ENCODE results near the gene SMCO2. TPM values are rescaled to one million over a fixed set of nuclear protein-coding genes. Genes with fewer than 3 reads are reported as not detected.

The SMCO2 gene
- total RNA-seq, 1 experiment from 2014 or later = 0.20 TPM

DNA sequence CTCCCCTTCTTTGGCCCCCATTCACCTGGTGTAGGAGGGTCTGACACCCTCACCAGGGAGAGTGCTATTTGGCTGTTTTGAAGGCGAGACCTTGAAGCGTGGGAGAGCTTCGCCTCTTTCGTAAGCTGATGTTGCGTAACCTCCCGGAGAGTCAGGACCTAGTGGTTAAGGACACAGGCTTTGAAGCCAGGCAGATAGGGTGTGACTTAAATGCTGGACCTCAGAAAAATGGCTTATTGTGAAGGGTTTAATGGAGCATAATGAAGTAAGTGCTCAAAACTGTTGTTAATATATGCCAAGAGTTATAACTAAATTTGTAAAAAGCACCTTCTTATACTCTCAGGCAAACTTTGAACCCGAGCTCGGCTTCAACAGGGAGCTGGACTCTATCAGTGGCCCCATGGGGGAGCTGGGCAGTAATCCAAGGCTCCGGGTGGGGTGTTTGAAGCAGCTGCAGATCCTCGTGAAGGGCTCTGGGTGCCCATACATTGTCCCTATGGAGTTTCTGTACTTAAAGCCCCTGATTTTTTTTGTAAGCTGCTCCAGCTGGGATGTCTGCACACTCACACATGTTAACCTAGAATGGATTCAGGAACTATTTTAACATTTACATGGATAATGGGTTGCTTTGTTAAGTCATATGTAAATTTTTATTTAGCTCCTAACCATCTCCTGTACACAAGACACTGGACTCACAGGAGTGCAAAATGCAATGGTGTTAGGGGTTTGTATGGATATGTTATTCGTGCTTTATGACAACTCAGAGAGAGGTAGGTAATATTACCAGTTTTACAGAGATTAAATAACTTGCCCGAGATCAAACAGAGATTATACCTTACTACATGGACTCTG is 103.5 kb downstream of the SMCO2 start:
- no peaks in the 10 kb centered on the region for H3K27me3 ChIP-seq (ENCODE audit: insufficient read depth, low read length)
- DNase-seq = peak; percentile 50
- no peak overlapping the region for H2BK5ac ChIP-seq (ENCODE audit: insufficient read length, low read length)
- H3K18ac ChIP-seq (ENCODE audit: insufficient read length, low read depth, low read length) = no peak overlapping the region
- H2AFZ ChIP-seq (ENCODE audit: low read length) = no peak overlapping the region
- no peak overlapping the region for H3K4me3 Mint-ChIP-seq
- no peak overlapping the region for H3T11ph ChIP-seq (ENCODE audit: low read length)
- H3K23me2 ChIP-seq (ENCODE audit: insufficient read length, low read depth, low read length, poor library complexity, severe bottlenecking) = no peaks in the 10 kb centered on the region
- no peak overlapping the region for H2BK120ac ChIP-seq (ENCODE audit: low read depth, low read length, poor library complexity, severe bottlenecking)
- H4K20me1 ChIP-seq (ENCODE audit: control insufficient read depth, insufficient read depth, insufficient read length) = no peaks in the 10 kb centered on the region
- H3K9ac ChIP-seq (ENCODE audit: extremely low read depth, insufficient read length, low read length) = no peak overlapping the region
- peaks cover 28 to 42% of the 10 kb centered on the region in 2 experiments for H3K4me1 Mint-ChIP-seq
- H3K79me2 ChIP-seq (ENCODE audit: insufficient read depth, low read length) = no peaks in the 10 kb centered on the region
- no peak overlapping the region for H3K4ac ChIP-seq (ENCODE audit: low read depth, low read length)
- H4K91ac ChIP-seq (ENCODE audit: insufficient read length, low read depth, low read length) = no peak overlapping the region
- no peaks in the 10 kb centered on the region; the same call in 1 of the 2 replicates for H3K4me1 ChIP-seq (ENCODE audit: insufficient read depth, low read length)
- no peaks in the 10 kb centered on the region for H3K36me3 Mint-ChIP-seq (ENCODE audit: insufficient read depth in 1 of 3, low read depth in 3 of 3)
- H3K23ac ChIP-seq (ENCODE audit: insufficient read length, low read depth, low read length) = no peak overlapping the region
- no peak overlapping the region for H3K56ac ChIP-seq (ENCODE audit: insufficient read length, low read depth, low read length)
- no peaks in the 10 kb centered on the region for H3K9me3 Mint-ChIP-seq
- no peak overlapping the region; the same call in 1 of the 2 replicates for H3K14ac ChIP-seq (ENCODE audit: insufficient read depth, low read length)
- TF ChIP-seq, protein P1, sequence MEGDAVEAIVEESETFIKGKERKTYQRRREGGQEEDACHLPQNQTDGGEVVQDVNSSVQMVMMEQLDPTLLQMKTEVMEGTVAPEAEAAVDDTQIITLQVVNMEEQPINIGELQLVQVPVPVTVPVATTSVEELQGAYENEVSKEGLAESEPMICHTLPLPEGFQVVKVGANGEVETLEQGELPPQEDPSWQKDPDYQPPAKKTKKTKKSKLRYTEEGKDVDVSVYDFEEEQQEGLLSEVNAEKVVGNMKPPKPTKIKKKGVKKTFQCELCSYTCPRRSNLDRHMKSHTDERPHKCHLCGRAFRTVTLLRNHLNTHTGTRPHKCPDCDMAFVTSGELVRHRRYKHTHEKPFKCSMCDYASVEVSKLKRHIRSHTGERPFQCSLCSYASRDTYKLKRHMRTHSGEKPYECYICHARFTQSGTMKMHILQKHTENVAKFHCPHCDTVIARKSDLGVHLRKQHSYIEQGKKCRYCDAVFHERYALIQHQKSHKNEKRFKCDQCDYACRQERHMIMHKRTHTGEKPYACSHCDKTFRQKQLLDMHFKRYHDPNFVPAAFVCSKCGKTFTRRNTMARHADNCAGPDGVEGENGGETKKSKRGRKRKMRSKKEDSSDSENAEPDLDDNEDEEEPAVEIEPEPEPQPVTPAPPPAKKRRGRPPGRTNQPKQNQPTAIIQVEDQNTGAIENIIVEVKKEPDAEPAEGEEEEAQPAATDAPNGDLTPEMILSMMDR (conservative IDR thresholded peaks at IDR 0.05) = no peak
- H2BK20ac ChIP-seq (ENCODE audit: low read depth, low read length, poor library complexity, severe bottlenecking) = no peak overlapping the region
- peaks cover 1% of the 10 kb centered on the region; the same call in 1 of the 2 replicates for H3K27me3 Mint-ChIP-seq (ENCODE audit: low read depth)
- no peaks in the 10 kb centered on the region for H3K9me3 ChIP-seq (ENCODE audit: control insufficient read depth, low read depth, low read length)
- no CpG with 5 or more reads among the region's 12 CpGs for WGBS (ENCODE audit: extremely low coverage, insufficient read length, low lambda C conversion rate)
- no peak overlapping the region for H4K5ac ChIP-seq (ENCODE audit: insufficient read length, low read depth, low read length)
- H2AK5ac ChIP-seq (ENCODE audit: insufficient read length, low read length) = no peak overlapping the region
- no peak overlapping the region for H3K4me2 ChIP-seq (ENCODE audit: insufficient read depth, insufficient read length, low read length)
- H2BK12ac ChIP-seq (ENCODE audit: insufficient read length, low read depth, low read length) = no peak overlapping the region
- no peak overlapping the region for H3K27ac ChIP-seq (ENCODE audit: insufficient read length, low read depth, low read length)
- no peak overlapping the region for H4K8ac ChIP-seq (replicated peaks; ENCODE audit: insufficient read length, low read depth, low read length)
- no peak overlapping the region for H2BK15ac ChIP-seq (ENCODE audit: low read depth, low read length)
- H3K27ac Mint-ChIP-seq = no peak overlapping the region
- H3K79me1 ChIP-seq (ENCODE audit: insufficient read depth, low read depth, low read length, poor library complexity, severe bottlenecking) = no peaks in the 10 kb centered on the region
